H54 (cell line): ENCODE measurements around the gene MTFR1L.
A peak's percentile ranks its signal among the peaks of the same experiment; 100 is the strongest.

Experiments used
- DNase-seq: peaks from one replicate; pipeline ENCODE4 v3.0.0; 2011; ENCODE audit warnings: low spot score, mixed read lengths; ENCODE audit not compliant: insufficient read length
- FAIRE-seq: peaks from 3 replicates; lab custom pipeline; 2011; peaks lifted over from hg19 to GRCh38; lab: Jason Lieb, UNC
- POLR2A ChIP-seq: IDR thresholded peaks from 2 replicates; pipeline ENCODE4 v1.6.1; 2011; ENCODE audit warnings: low read depth, mild to moderate bottlenecking, low read length

The MTFR1L gene

GRCh38 chr1:25797939-25798338, 21.8 kb upstream of the MTFR1L start:
- no peak for TF ChIP-seq POLR2A
- FAIRE-seq (no peak), DNase-seq (peak; percentile 77)

- DNase-seq (no peak), FAIRE-seq (no peak)
- no peak for TF ChIP-seq POLR2A
Measured at GRCh38 chr1:25798666-25799351, 20.9 kb upstream of the MTFR1L start.

GRCh38 chr1:25799352-25799934, 20.3 kb upstream of the MTFR1L start:
- no peak for FAIRE-seq
- DNase-seq = no peak

GRCh38 chr1:25799935-25800702, 19.6 kb upstream of the MTFR1L start, which contains the start of gene SELENON:
TSS of gene SELENON (plus strand) at chr1:25800193. CDS start at chr1:25800231, 38 bp downstream.
- DNase-seq = no peak
- 0 out of 2 replicates have a peak, but pooled peaks have one; percentile 23 for TF ChIP-seq POLR2A
- FAIRE-seq = no peak

More at GRCh38 chr1:25799352-25799934, 20.3 kb upstream of the MTFR1L start:
- no peak for TF ChIP-seq POLR2A

- no peak for DNase-seq
- no peak for FAIRE-seq
- no peak for TF ChIP-seq POLR2A
Measured at GRCh38 chr1:25800703-25801377, 18.9 kb upstream of the MTFR1L start.

GRCh38 chr1:25802915-25803314, 16.8 kb upstream of the MTFR1L start:
- TF ChIP-seq POLR2A = no peak
- no peak for FAIRE-seq
- DNase-seq = no peak

GRCh38 chr1:25803368-25803767, 16.4 kb upstream of the MTFR1L start:
- DNase-seq (no peak), FAIRE-seq (no peak)
- TF ChIP-seq POLR2A = no peak

- TF ChIP-seq POLR2A = no peak
- FAIRE-seq (peak; percentile 69), DNase-seq (peak; percentile 66)
Measured at GRCh38 chr1:25804244-25804963, 15.3 kb upstream of the MTFR1L start.

GRCh38 chr1:25804964-25805862, 14.5 kb upstream of the MTFR1L start:
- no peak for FAIRE-seq
- no peak for DNase-seq
- TF ChIP-seq POLR2A = no peak

GRCh38 chr1:25805863-25806225, 13.9 kb upstream of the MTFR1L start:
- FAIRE-seq = no peak
- no peak for TF ChIP-seq POLR2A

GRCh38 chr1:25806418-25806817, 13.3 kb upstream of the MTFR1L start:
- DNase-seq (no peak), FAIRE-seq (no peak)
- no peak for TF ChIP-seq POLR2A

More at GRCh38 chr1:25805863-25806225, 13.9 kb upstream of the MTFR1L start:
- no peak for DNase-seq

GRCh38 chr1:25807480-25808390, 12.0 kb upstream of the MTFR1L start:
- no peak for TF ChIP-seq POLR2A
- DNase-seq (no peak), FAIRE-seq (no peak)
